Kidney (tissue), 14 donors: ENCODE data around the gene SDC4. TPM values are rescaled to one million over a fixed set of nuclear protein-coding genes. Genes with fewer than 3 reads are reported as not detected.

ENCODE experiments used
- DNase-seq, 5 donors: peaks; one replicate each; pipeline ENCODE4 v3.0.0-alpha.2; 2013 to 2020
- FAIRE-seq: peaks from 2 replicates; lab custom pipeline; 2012; peaks lifted over from hg19 to GRCh38; lab: Jason Lieb, UNC
- H3K27ac ChIP-seq, 2 donors: one replicate each; pipeline ENCODE4 v1.7.0; 2013; ENCODE audit warnings: low read depth in 2 of 2, low read length in 2 of 2, inconsistent platforms in 1 of 2
- H3K27me3 ChIP-seq: one replicate; pipeline ENCODE4 v1.7.1; 2013; ENCODE audit warnings: low read length, inconsistent platforms; ENCODE audit not compliant: control insufficient read depth, insufficient read depth
- H3K36me3 ChIP-seq, 3 donors: one replicate each; pipeline versions ENCODE4 v1.7.0 to v1.7.1; 2013; ENCODE audit warnings: low read length in 3 of 3, control low read depth in 1 of 3, inconsistent platforms in 1 of 3; ENCODE audit not compliant: insufficient read depth in 3 of 3, control insufficient read depth in 2 of 3
- H3K4me1 ChIP-seq, 3 donors: one replicate each; pipeline versions ENCODE4 v1.7.0 to v1.7.1; 2013; ENCODE audit warnings: low read length in 3 of 3, inconsistent platforms in 1 of 3, low read depth in 1 of 3; ENCODE audit not compliant: control insufficient read depth in 2 of 3, insufficient read depth in 2 of 3
- H3K4me3 ChIP-seq, 3 donors: one replicate each; pipeline versions ENCODE4 v1.7.0 to v1.8.1; 2013; ENCODE audit warnings: low read length in 3 of 3, control low read depth in 1 of 3, inconsistent platforms in 1 of 3
- H3K9ac ChIP-seq, 3 donors: one replicate each; pipeline versions ENCODE4 v1.7.0 to v1.7.1; 2013; ENCODE audit warnings: low read length in 3 of 3, control low read depth in 1 of 3, inconsistent platforms in 1 of 3
- H3K9me3 ChIP-seq, 3 donors: one replicate each; pipeline versions ENCODE4 v1.7.0 to v1.7.1; 2013; ENCODE audit warnings: low read length in 3 of 3, control low read depth in 1 of 3, inconsistent platforms in 1 of 3; ENCODE audit not compliant: control insufficient read depth in 2 of 3, insufficient read depth in 1 of 3
- intact Hi-C: fragments of 100-400 bp; cut with DNase I; formaldehyde crosslinking; loops from one replicate; pipeline ENCODE4 v1.11.1; 2022
- polyA plus RNA-seq: library from polyadenylated mRNA; stranded (reverse); fragments of 350-450 nt; fragmentation: Illumina TruSeq; extraction: RNeasy Lipid Tissue Mini Kit (QIAGEN cat#74804); gene quantifications from one replicate; pipeline ENCODE4 v1.2.3, GENCODE V29; 2014; ENCODE audit warnings: low read depth, low replicate concordance; ENCODE audit not compliant: insufficient read depth
- total RNA-seq: library from RNA; stranded (reverse); fragmentation: NEBNext Ultra II Directional; extraction: Animal tissue kit (Norgen Biotek cat#: 25700); gene quantifications from one replicate; pipeline ENCODE4 v1.2.1, GENCODE V29; 2021
- TF ChIP-seq, protein P1 (sequence below): IDR thresholded peaks from 3 replicates; pipeline ENCODE4 v1.5.1; 2012; ENCODE audit warnings: mild to moderate bottlenecking, moderate library complexity, borderline replicate concordance; ENCODE audit not compliant: insufficient read depth; ENCODE audit errors: extremely low read depth
- donor health status: control.
- donor health status: control.
- donor health status: control.
- donor health status: control.
- donor health status: control.
- donor health status: DM: yes; HTN: yes; CAD: no.
- donor health status: Normal renal cell carcinoma (clear cell type).

The SDC4 gene
- total and polyA plus RNA-seq, 2 donors from 2014 or later, result 242 to 397 TPM

DNA sequence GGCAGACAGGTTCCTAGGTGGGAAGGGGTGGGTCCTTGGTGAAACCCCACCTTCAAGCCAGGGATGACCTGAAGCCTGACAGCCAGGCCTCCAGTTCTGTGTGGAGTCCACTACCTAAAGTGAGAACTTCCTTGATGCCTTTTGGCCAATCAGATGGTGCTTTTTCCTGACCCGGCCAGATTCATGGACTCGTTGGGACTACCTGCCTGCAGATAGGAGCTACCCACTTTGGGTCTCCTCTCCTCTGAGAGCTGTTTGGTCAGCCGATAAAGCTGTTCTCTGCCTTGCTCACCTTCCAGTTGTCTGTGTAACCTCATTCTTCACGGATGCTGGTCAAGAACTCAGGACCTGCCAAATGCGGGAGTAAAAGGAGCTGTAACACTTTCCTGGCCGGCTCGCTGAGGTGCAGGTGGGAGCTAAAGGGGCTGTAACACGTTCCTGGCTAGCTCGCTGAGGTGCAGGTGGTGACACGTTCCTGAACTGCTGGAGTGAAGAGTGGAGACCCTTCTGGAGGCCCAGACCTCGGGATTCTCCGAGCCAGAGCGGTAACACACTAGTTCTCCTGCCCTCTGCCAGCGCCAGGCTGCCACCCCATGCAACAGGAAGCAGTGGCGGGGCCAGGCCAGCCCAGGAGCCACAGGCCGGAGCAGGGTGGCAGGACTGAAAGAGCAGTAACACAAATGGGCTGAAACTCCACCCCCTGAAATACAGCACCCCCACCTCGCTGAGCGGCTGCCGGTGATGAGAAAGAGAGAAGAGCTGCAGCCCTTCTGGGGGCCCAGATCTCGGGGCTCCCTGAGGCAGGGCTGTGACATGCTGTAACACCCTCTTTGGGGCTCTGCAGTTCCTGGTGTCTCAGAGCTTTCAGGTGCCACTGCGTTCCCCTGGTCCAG lies 46.2 kb upstream of the SDC4 start:
- no peaks in the 10 kb centered on the region for H3K9me3 ChIP-seq
- H3K4me3 ChIP-seq, result no peak overlapping the region
- H3K27ac ChIP-seq, result no peak overlapping the region
- intact Hi-C loops, result no loop called here
- no peak for DNase-seq
- no peaks in the 10 kb centered on the region for H3K27me3 ChIP-seq
- no peaks in the 10 kb centered on the region for H3K4me1 ChIP-seq
- H3K36me3 ChIP-seq, result no peaks in the 10 kb centered on the region
- TF ChIP-seq, protein P1, sequence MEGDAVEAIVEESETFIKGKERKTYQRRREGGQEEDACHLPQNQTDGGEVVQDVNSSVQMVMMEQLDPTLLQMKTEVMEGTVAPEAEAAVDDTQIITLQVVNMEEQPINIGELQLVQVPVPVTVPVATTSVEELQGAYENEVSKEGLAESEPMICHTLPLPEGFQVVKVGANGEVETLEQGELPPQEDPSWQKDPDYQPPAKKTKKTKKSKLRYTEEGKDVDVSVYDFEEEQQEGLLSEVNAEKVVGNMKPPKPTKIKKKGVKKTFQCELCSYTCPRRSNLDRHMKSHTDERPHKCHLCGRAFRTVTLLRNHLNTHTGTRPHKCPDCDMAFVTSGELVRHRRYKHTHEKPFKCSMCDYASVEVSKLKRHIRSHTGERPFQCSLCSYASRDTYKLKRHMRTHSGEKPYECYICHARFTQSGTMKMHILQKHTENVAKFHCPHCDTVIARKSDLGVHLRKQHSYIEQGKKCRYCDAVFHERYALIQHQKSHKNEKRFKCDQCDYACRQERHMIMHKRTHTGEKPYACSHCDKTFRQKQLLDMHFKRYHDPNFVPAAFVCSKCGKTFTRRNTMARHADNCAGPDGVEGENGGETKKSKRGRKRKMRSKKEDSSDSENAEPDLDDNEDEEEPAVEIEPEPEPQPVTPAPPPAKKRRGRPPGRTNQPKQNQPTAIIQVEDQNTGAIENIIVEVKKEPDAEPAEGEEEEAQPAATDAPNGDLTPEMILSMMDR, result no peak
- H3K9ac ChIP-seq, result no peak overlapping the region
- no peak for FAIRE-seq

DNA sequence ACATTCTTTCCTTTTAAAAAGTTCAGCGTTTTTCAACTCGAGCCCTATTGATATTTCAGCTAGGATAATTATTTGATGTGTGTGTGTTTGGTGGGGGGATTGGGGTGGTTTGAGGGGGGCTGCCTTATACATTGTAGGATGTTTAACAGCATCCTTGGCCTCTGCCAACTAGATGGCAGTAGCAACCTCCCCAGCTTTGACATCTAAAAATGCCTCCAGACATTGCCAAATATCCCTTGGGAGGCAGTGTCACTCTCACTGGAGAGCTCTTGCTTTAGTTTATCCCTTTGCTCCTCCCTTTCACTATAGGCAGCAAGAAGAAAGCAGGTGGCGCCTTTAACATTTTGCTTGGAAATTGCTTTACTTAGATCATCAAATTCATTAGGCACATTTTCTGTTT lies 44.5 kb upstream of the SDC4 start:
- Histone ChIP-seq H3K9me3 (no peaks in the 10 kb centered on the region), H3K27me3 (no peaks in the 10 kb centered on the region), H3K4me3 (no peak overlapping the region), H3K9ac (no peak overlapping the region), H3K36me3 (no peaks in the 10 kb centered on the region), H3K27ac (no peak overlapping the region), H3K4me1 (no peaks in the 10 kb centered on the region)
- DNase-seq (no peak), FAIRE-seq (no peak)
- TF ChIP-seq, protein P1, result no peak
- intact Hi-C loops, result no loop called here

DNA sequence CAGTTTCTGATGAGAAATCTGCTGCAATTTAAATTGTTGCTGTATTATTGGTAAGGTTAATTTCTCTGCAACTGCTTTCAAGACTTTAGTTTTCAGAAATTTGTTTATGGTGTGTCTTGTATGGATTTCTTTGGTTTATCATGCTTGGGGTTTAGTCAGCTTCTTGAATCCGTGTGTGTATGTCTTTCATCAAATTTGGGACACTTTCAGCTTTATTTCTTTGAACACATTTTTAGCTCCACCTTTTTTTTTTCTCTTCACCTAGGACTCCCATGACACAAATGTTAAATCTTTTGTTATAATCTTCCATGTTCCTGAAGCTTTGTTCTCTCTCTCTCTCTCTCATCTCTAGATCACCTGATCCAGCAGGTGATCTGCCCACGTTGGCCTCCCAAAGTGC lies 43.3 kb upstream of the SDC4 start:
- no peak overlapping the region for H3K9ac ChIP-seq
- H3K4me1 ChIP-seq, result no peaks in the 10 kb centered on the region
- FAIRE-seq, result no peak
- no peak for DNase-seq
- no peaks in the 10 kb centered on the region for H3K27me3 ChIP-seq
- H3K9me3 ChIP-seq, result no peaks in the 10 kb centered on the region
- no peak overlapping the region for H3K4me3 ChIP-seq
- H3K36me3 ChIP-seq, result no peaks in the 10 kb centered on the region
- no peak overlapping the region for H3K27ac ChIP-seq
- intact Hi-C loops, result no loop called here
- TF ChIP-seq, protein P1, result no peak
